SK-N-SH (cell line): ENCODE results near the gene CENPP.

Experiments used
- CHD2 ChIP-seq: fragments of 150-350 bp; IDR thresholded peaks from 2 replicates; pipeline ENCODE4 v1.6.1; 2018; ENCODE audit warnings: low read length; ENCODE audit not compliant: partially characterized antibody
- CTCF ChIP-seq: fragments of 200-600 bp; sonication (generic); IDR thresholded peaks from 2 replicates; pipeline ENCODE4 v1.6.1; 2017; ENCODE audit warnings: antibody characterized with exemption, mild to moderate bottlenecking, moderate library complexity
- EP300 ChIP-seq, 2 experiments: IDR thresholded peaks; 2 replicates each; pipeline versions ENCODE4 v1.4.0 to v1.6.1; 2012; ENCODE audit warnings: borderline replicate concordance in 1 of 2, low read depth in 1 of 2, low read length in 1 of 2
- MEF2A ChIP-seq: IDR thresholded peaks from 2 replicates; pipeline ENCODE4 v1.4.0; 2012; ENCODE audit warnings: low read depth, borderline replicate concordance
- PBX3 ChIP-seq: IDR thresholded peaks from 2 replicates; pipeline ENCODE4; 2012
- POLR2AphosphoS5 ChIP-seq: IDR thresholded peaks from 2 replicates; pipeline ENCODE4 v1.6.1; 2012; ENCODE audit warnings: low read depth, low read length
- REST ChIP-seq: IDR thresholded peaks from 2 replicates; pipeline ENCODE4 v1.6.1; 2012; ENCODE audit warnings: mild to moderate bottlenecking, low read depth, low read length, moderate library complexity
- RFX5 ChIP-seq: IDR thresholded peaks from 2 replicates; pipeline ENCODE4 v1.6.1; 2012; ENCODE audit warnings: mild to moderate bottlenecking, improper control_type of control experiment, low read length
- TEAD4 ChIP-seq: IDR thresholded peaks from 2 replicates; pipeline ENCODE4 v1.4.0; 2012; ENCODE audit warnings: mild to moderate bottlenecking, borderline replicate concordance; ENCODE audit not compliant: insufficient read depth

- TF ChIP-seq CTCF (no peak), POLR2AphosphoS5 (no peak), CHD2 (no peak), MEF2A (no peak), RFX5 (no peak), TEAD4 (no peak), PBX3 (no peak), EP300 (IDR thresholded peaks at IDR 0.05; ENCODE audit: borderline replicate concordance in 1 of 2, low read depth in 1 of 2, low read length in 1 of 2) (no peak), REST (no peak)
These were observed 169.1 kb downstream of the CENPP start for GRCh38 chr9:92494856-92495255.
